Stomach (tissue), 4 donors: ENCODE measurements around the gene KLHDC8B.

ENCODE experiments used
- POLR2A ChIP-seq, 4 donors: fragments of 450-650 bp; IDR thresholded peaks; one replicate each; pipeline ENCODE4 v1.6.1; 2016; ENCODE audit warnings: antibody characterized with exemption in 4 of 4, control low read depth in 2 of 4, mild to moderate bottlenecking in 1 of 4, moderate library complexity in 1 of 4
- POLR2AphosphoS5 ChIP-seq, 3 donors: sonication (generic); formaldehyde crosslinking; IDR thresholded peaks; one replicate each; pipeline ENCODE4 v1.6.1; 2016; ENCODE audit warnings: antibody characterized with exemption in 3 of 3
- TF ChIP-seq, protein P1 (sequence below), 7 experiments: fragments of 450-650 bp in 4 of 7; fragments of 200-600 bp in 3 of 7; sonication (generic) in 3 of 7; IDR thresholded peaks; one replicate each; pipeline ENCODE4 v1.5.1; 2016 to 2019; ENCODE audit warnings: antibody characterized with exemption in 7 of 7, control low read depth in 2 of 7, mild to moderate bottlenecking in 1 of 7

DNA sequence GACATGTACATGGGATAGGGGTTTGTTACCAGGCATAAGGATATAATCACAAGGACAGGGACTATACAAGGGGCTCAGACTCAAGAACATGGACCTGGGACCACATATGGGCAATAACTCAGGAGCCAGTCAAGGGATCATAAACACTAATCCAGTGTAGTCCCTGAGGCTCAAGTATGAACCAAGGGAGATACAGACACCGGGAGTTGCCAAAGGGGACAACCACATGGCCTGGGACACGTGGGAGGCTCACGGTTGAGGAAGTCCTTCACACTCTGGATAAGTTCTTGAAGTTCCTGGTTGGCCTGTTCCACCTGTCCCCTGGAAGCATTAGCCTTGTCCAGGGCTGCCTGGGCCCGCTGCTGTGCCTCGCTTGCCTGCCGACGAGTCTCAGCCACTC lies 48.9 kb upstream of the KLHDC8B start:
- TF ChIP-seq, protein P1, sequence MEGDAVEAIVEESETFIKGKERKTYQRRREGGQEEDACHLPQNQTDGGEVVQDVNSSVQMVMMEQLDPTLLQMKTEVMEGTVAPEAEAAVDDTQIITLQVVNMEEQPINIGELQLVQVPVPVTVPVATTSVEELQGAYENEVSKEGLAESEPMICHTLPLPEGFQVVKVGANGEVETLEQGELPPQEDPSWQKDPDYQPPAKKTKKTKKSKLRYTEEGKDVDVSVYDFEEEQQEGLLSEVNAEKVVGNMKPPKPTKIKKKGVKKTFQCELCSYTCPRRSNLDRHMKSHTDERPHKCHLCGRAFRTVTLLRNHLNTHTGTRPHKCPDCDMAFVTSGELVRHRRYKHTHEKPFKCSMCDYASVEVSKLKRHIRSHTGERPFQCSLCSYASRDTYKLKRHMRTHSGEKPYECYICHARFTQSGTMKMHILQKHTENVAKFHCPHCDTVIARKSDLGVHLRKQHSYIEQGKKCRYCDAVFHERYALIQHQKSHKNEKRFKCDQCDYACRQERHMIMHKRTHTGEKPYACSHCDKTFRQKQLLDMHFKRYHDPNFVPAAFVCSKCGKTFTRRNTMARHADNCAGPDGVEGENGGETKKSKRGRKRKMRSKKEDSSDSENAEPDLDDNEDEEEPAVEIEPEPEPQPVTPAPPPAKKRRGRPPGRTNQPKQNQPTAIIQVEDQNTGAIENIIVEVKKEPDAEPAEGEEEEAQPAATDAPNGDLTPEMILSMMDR (IDR thresholded peaks at IDR 0.05), result no peak
- TF ChIP-seq POLR2A (IDR thresholded peaks at IDR 0.05) (no peak), POLR2AphosphoS5 (IDR thresholded peaks at IDR 0.05) (no peak)
